Stimulated activated naive B cell treated with anti-CD40 and anti-IgM and Interleukin-4, amounts not matched to agents 10 μg/mL and 1 μg/mL and 100 μg/mL, for 72 hours (primary cell): ENCODE data around the gene CD93.

Experiments used
- ATAC-seq, 2 donors: fragments of 150-1000 bp; cut with Tn5 transposase; replicated peaks; 2 replicates each; pipeline ENCODE4 v1.10.0; 2021; ENCODE audit warnings: moderate library complexity in 1 of 2
- DNase-seq: peaks from one replicate; pipeline ENCODE4 v3.0.0; 2021
- H3K27ac Mint-ChIP-seq: one replicate; pipeline ENCODE4 v1.8.0; 2022; ENCODE audit warnings: mild to moderate bottlenecking, mixed read lengths
- H3K27me3 Mint-ChIP-seq, 2 donors: one replicate each; pipeline ENCODE4 v1.8.0; 2022; ENCODE audit warnings: mixed read lengths in 2 of 2
- H3K36me3 Mint-ChIP-seq, 2 donors: one replicate each; pipeline ENCODE4 v1.8.0; 2022; ENCODE audit warnings: mixed read lengths in 2 of 2, mild to moderate bottlenecking in 1 of 2
- H3K4me1 Mint-ChIP-seq, 2 donors: one replicate each; pipeline ENCODE4 v1.8.0; 2022; ENCODE audit warnings: mixed read lengths in 2 of 2, mild to moderate bottlenecking in 1 of 2
- H3K4me3 Mint-ChIP-seq, 2 donors: one replicate each; pipeline ENCODE4 v1.8.0; 2022; ENCODE audit warnings: mild to moderate bottlenecking in 2 of 2, mixed read lengths in 2 of 2, moderate library complexity in 1 of 2
- H3K9me3 Mint-ChIP-seq, 2 donors: one replicate each; pipeline ENCODE4 v1.8.0; 2022; ENCODE audit warnings: mixed read lengths in 2 of 2, mild to moderate bottlenecking in 1 of 2

Gene CD93

GRCh38 chr20:23074052-23074451, 12.1 kb downstream of the CD93 start:
- peaks cover 4 to 10% of the 10 kb centered on the region in 2 donors for H3K27me3 Mint-ChIP-seq
- H3K27ac Mint-ChIP-seq = no peak overlapping the region
- H3K36me3 Mint-ChIP-seq = no peaks in the 10 kb centered on the region
- no peak overlapping the region for H3K4me3 Mint-ChIP-seq
- no peak for ATAC-seq
- no peak for DNase-seq
- H3K4me1 Mint-ChIP-seq = no peaks in the 10 kb centered on the region
- no peaks in the 10 kb centered on the region for H3K9me3 Mint-ChIP-seq

GRCh38 chr20:23072892-23073586, 13.1 kb downstream of the CD93 start:
- Mint-ChIP-seq H3K4me1 (no peaks in the 10 kb centered on the region), H3K4me3 (no peak overlapping the region), H3K27ac (no peak overlapping the region), H3K36me3 (no peaks in the 10 kb centered on the region), H3K9me3 (no peaks in the 10 kb centered on the region), H3K27me3 (peaks cover under 1 to 4% of the 10 kb centered on the region in 2 donors)
- no peak for ATAC-seq
- no peak for DNase-seq

GRCh38 chr20:23071996-23072395, 14.1 kb downstream of the CD93 start:
- no peak for ATAC-seq
- Mint-ChIP-seq H3K27ac (no peak overlapping the region), H3K36me3 (no peaks in the 10 kb centered on the region), H3K4me1 (no peaks in the 10 kb centered on the region), H3K9me3 (no peaks in the 10 kb centered on the region), H3K4me3 (no peak overlapping the region), H3K27me3 (no peaks in the 10 kb centered on the region)
- DNase-seq = no peak

GRCh38 chr20:23071398-23071797, 14.7 kb downstream of the CD93 start:
- Mint-ChIP-seq H3K27me3 (no peaks in the 10 kb centered on the region), H3K4me1 (no peaks in the 10 kb centered on the region), H3K36me3 (no peaks in the 10 kb centered on the region), H3K9me3 (no peaks in the 10 kb centered on the region), H3K4me3 (no peak overlapping the region), H3K27ac (no peak overlapping the region)
- DNase-seq = no peak
- ATAC-seq = no peak

GRCh38 chr20:23069108-23069507, 17.0 kb downstream of the CD93 start:
- DNase-seq (no peak), ATAC-seq (no peak)
- Mint-ChIP-seq H3K27ac (no peak overlapping the region), H3K4me1 (no peaks in the 10 kb centered on the region), H3K9me3 (no peaks in the 10 kb centered on the region), H3K27me3 (no peaks in the 10 kb centered on the region), H3K36me3 (no peaks in the 10 kb centered on the region), H3K4me3 (no peak overlapping the region)

- Mint-ChIP-seq H3K4me3 (no peak overlapping the region), H3K27ac (no peak overlapping the region), H3K27me3 (no peaks in the 10 kb centered on the region), H3K36me3 (no peaks in the 10 kb centered on the region), H3K4me1 (no peaks in the 10 kb centered on the region), H3K9me3 (no peaks in the 10 kb centered on the region)
- DNase-seq (no peak), ATAC-seq (no peak)
Measured at GRCh38 chr20:23068283-23068682, 17.8 kb downstream of the CD93 start.

GRCh38 chr20:23066772-23067171, 19.4 kb downstream of the CD93 start:
- no peak overlapping the region for H3K4me3 Mint-ChIP-seq
- H3K4me1 Mint-ChIP-seq = no peaks in the 10 kb centered on the region
- H3K27ac Mint-ChIP-seq = no peak overlapping the region
- H3K27me3 Mint-ChIP-seq = no peaks in the 10 kb centered on the region
- H3K9me3 Mint-ChIP-seq = no peaks in the 10 kb centered on the region
- ATAC-seq = no peak
- DNase-seq = no peak
- H3K36me3 Mint-ChIP-seq = no peaks in the 10 kb centered on the region

- no peak overlapping the region for H3K27ac Mint-ChIP-seq
- no peaks in the 10 kb centered on the region for H3K9me3 Mint-ChIP-seq
- H3K4me1 Mint-ChIP-seq = no peaks in the 10 kb centered on the region
- ATAC-seq (no peak), DNase-seq (no peak)
- H3K27me3 Mint-ChIP-seq = no peaks in the 10 kb centered on the region
- H3K36me3 Mint-ChIP-seq = no peaks in the 10 kb centered on the region
- no peak overlapping the region for H3K4me3 Mint-ChIP-seq
Measured at GRCh38 chr20:23065266-23066201, 20.6 kb downstream of the CD93 start.

- H3K36me3 Mint-ChIP-seq = no peaks in the 10 kb centered on the region
- no peaks in the 10 kb centered on the region for H3K9me3 Mint-ChIP-seq
- ATAC-seq (no peak), DNase-seq (no peak)
- H3K27me3 Mint-ChIP-seq = no peaks in the 10 kb centered on the region
- H3K4me3 Mint-ChIP-seq = no peak overlapping the region
- H3K4me1 Mint-ChIP-seq = no peaks in the 10 kb centered on the region
- H3K27ac Mint-ChIP-seq = no peak overlapping the region
Measured at GRCh38 chr20:23063581-23063980, 22.5 kb downstream of the CD93 start.

GRCh38 chr20:23063168-23063567, 23.0 kb downstream of the CD93 start:
- DNase-seq (no peak), ATAC-seq (no peak)
- Mint-ChIP-seq H3K36me3 (no peaks in the 10 kb centered on the region), H3K4me3 (no peak overlapping the region), H3K27ac (no peak overlapping the region), H3K4me1 (no peaks in the 10 kb centered on the region), H3K27me3 (no peaks in the 10 kb centered on the region), H3K9me3 (no peaks in the 10 kb centered on the region)

GRCh38 chr20:23062632-23063031, 23.5 kb downstream of the CD93 start:
- H3K27ac Mint-ChIP-seq = peak overlapping the region; percentile 48
- H3K4me1 Mint-ChIP-seq = no peaks in the 10 kb centered on the region
- no peak for ATAC-seq
- DNase-seq = no peak
- H3K27me3 Mint-ChIP-seq = no peaks in the 10 kb centered on the region
- no peaks in the 10 kb centered on the region for H3K36me3 Mint-ChIP-seq
- H3K4me3 Mint-ChIP-seq = no peak overlapping the region
- no peaks in the 10 kb centered on the region for H3K9me3 Mint-ChIP-seq

GRCh38 chr20:23061734-23062561, 24.2 kb downstream of the CD93 start:
- DNase-seq (no peak), ATAC-seq (peak in 1 of 2 donors; percentile 16)
- H3K27ac Mint-ChIP-seq = no peak overlapping the region
- H3K9me3 Mint-ChIP-seq = no peaks in the 10 kb centered on the region
- H3K4me1 Mint-ChIP-seq = no peaks in the 10 kb centered on the region
- no peaks in the 10 kb centered on the region for H3K36me3 Mint-ChIP-seq
- no peaks in the 10 kb centered on the region for H3K27me3 Mint-ChIP-seq
- H3K4me3 Mint-ChIP-seq = no peak overlapping the region

- ATAC-seq = no peak
- no peaks in the 10 kb centered on the region for H3K4me1 Mint-ChIP-seq
- no peaks in the 10 kb centered on the region for H3K27me3 Mint-ChIP-seq
- H3K36me3 Mint-ChIP-seq = no peaks in the 10 kb centered on the region
- DNase-seq = no peak
- no peak overlapping the region for H3K27ac Mint-ChIP-seq
- H3K4me3 Mint-ChIP-seq = no peak overlapping the region
- peaks cover 0 to 3% of the 10 kb centered on the region in 2 donors for H3K9me3 Mint-ChIP-seq
Measured at GRCh38 chr20:23061262-23061661, 24.9 kb downstream of the CD93 start.

GRCh38 chr20:23060629-23061028, 25.5 kb downstream of the CD93 start:
- no peaks in the 10 kb centered on the region for H3K36me3 Mint-ChIP-seq
- no peak for ATAC-seq

More at GRCh38 chr20:23060629-23061028, 25.5 kb downstream of the CD93 start:
- H3K27me3 Mint-ChIP-seq = no peaks in the 10 kb centered on the region
- no peak overlapping the region for H3K4me3 Mint-ChIP-seq
- peaks cover 0 to 3% of the 10 kb centered on the region in 2 donors for H3K9me3 Mint-ChIP-seq
- H3K27ac Mint-ChIP-seq = no peak overlapping the region
- DNase-seq = no peak
- no peaks in the 10 kb centered on the region for H3K4me1 Mint-ChIP-seq
